HG03469 (cell line): ENCODE data around the gene EXOC6B.

Experiments used
- ATAC-seq: cut with Tn5 transposase; IDR thresholded peaks from one replicate; pipeline ENCODE4 v1.9.1; 2021; ENCODE audit warnings: mild to moderate bottlenecking, moderate library complexity, moderate number of reproducible peaks; ENCODE audit not compliant: unreplicated experiment

EXOC6B gene

GRCh38 chr2:72394541-72395070 is 431.2 kb downstream of the EXOC6B start:
- ATAC-seq = no peak

GRCh38 chr2:72389447-72389846 is 436.4 kb downstream of the EXOC6B start:
- no peak for ATAC-seq

- no peak for ATAC-seq
Measured at GRCh38 chr2:72388263-72388662, 437.6 kb downstream of the EXOC6B start.

- no peak for ATAC-seq
Measured at GRCh38 chr2:72386288-72386687, 439.5 kb downstream of the EXOC6B start.

GRCh38 chr2:72378753-72379348 is 447.0 kb downstream of the EXOC6B start:
- no peak for ATAC-seq

GRCh38 chr2:72367530-72368225 is 458.2 kb downstream of the EXOC6B start:
- no peak for ATAC-seq

GRCh38 chr2:72363406-72363805 is 462.4 kb downstream of the EXOC6B start:
- no peak for ATAC-seq

- no peak for ATAC-seq
Measured at GRCh38 chr2:72362733-72363132, 463.1 kb downstream of the EXOC6B start.

GRCh38 chr2:72361521-72361920 is 464.3 kb downstream of the EXOC6B start:
- no peak for ATAC-seq

GRCh38 chr2:72361042-72361441 is 464.8 kb downstream of the EXOC6B start:
- ATAC-seq = no peak

- no peak for ATAC-seq
Measured at GRCh38 chr2:72350852-72351251, 475.0 kb downstream of the EXOC6B start.

- ATAC-seq = no peak
Measured at GRCh38 chr2:72349016-72349415, 476.8 kb downstream of the EXOC6B start.

- no peak for ATAC-seq
Measured at GRCh38 chr2:72347081-72347480, 478.8 kb downstream of the EXOC6B start.

- ATAC-seq = no peak
Measured at GRCh38 chr2:72341639-72342038, 484.2 kb downstream of the EXOC6B start.

GRCh38 chr2:72340665-72341064 is 485.2 kb downstream of the EXOC6B start:
- ATAC-seq = no peak

GRCh38 chr2:72338076-72338475 is 487.8 kb downstream of the EXOC6B start:
- ATAC-seq = no peak

- no peak for ATAC-seq
Measured at GRCh38 chr2:72332720-72333119, 493.1 kb downstream of the EXOC6B start.

GRCh38 chr2:72330652-72331051 is 495.2 kb downstream of the EXOC6B start:
- no peak for ATAC-seq

- no peak for ATAC-seq
Measured at GRCh38 chr2:72326759-72327158, 499.1 kb downstream of the EXOC6B start.

- no peak for ATAC-seq
Measured at GRCh38 chr2:72325592-72326422, 500.0 kb downstream of the EXOC6B start.

- no peak for ATAC-seq
Measured at GRCh38 chr2:72316774-72317173, 509.1 kb downstream of the EXOC6B start.
